HepG2 (cell line): ENCODE results near the gene SYNJ2. TPM values are rescaled to one million over a fixed set of nuclear protein-coding genes. Genes with fewer than 3 reads are reported as not detected.
A peak's percentile ranks its signal among the peaks of the same experiment; 100 is the strongest.

Source experiments
- CREM ChIP-seq, 2 experiments: sonication (generic) in 1 of 2; formaldehyde crosslinking in 1 of 2; IDR thresholded peaks; 2 replicates each; pipeline versions ENCODE4 v1.4.0 to v1.6.1; 2016 to 2020; ENCODE audit warnings: antibody characterized with exemption in 1 of 2, mild to moderate bottlenecking in 1 of 2, missing genetic modification reagents in 1 of 2
- FOSL1 ChIP-seq: sonication (generic); formaldehyde crosslinking; IDR thresholded peaks from 2 replicates; pipeline ENCODE4 v1.9.0; 2021; ENCODE audit warnings: missing genetic modification reagents, borderline replicate concordance
- GFI1 ChIP-seq: sonication (generic); formaldehyde crosslinking; IDR thresholded peaks from 2 replicates; pipeline ENCODE4 v1.5.0; 2020; ENCODE audit warnings: missing genetic modification reagents, mild to moderate bottlenecking, borderline replicate concordance
- KAT8 ChIP-seq: IDR thresholded peaks from 2 replicates; pipeline ENCODE4 v1.6.1; 2016; ENCODE audit warnings: missing genetic modification reagents, missing compliant biosample characterization
- MXI1 ChIP-seq: IDR thresholded peaks from 3 replicates; pipeline ENCODE4 v1.6.1; 2012; ENCODE audit warnings: low read depth, low read length, inconsistent platforms, borderline replicate concordance
- NR2F1 ChIP-seq, 2 experiments: fragments of 450-650 bp in 1 of 2; formaldehyde crosslinking in 1 of 2; IDR thresholded peaks; 2 replicates each; pipeline versions ENCODE4 v1.5.0 to v1.6.1; 2016 to 2020; ENCODE audit warnings: mild to moderate bottlenecking in 1 of 2, missing compliant biosample characterization in 1 of 2, missing genetic modification reagents in 1 of 2, moderate library complexity in 1 of 2
- RAD21 ChIP-seq: fragments of 450-650 bp; formaldehyde crosslinking; IDR thresholded peaks from 2 replicates; pipeline ENCODE4 v1.5.0; 2020; ENCODE audit warnings: mild to moderate bottlenecking
- SRSF4 ChIP-seq: fragments of 200-400 bp; formaldehyde crosslinking; IDR thresholded peaks from one replicate; pipeline ENCODE4 v1.6.1; 2018; ENCODE audit warnings: mild to moderate bottlenecking, low read depth, low read length, moderate library complexity; ENCODE audit not compliant: poor library complexity, severe bottlenecking
- ZNF3 ChIP-seq: IDR thresholded peaks from 2 replicates; pipeline ENCODE4 v1.7.0; 2017; ENCODE audit warnings: inconsistent platforms
- ZNF567 ChIP-seq: sonication (generic); formaldehyde crosslinking; IDR thresholded peaks from 2 replicates; pipeline ENCODE4 v1.8.1; 2023; ENCODE audit warnings: mild to moderate bottlenecking, missing genetic modification reagents, borderline replicate concordance
- ZNF615 ChIP-seq: sonication (generic); formaldehyde crosslinking; IDR thresholded peaks from 2 replicates; pipeline ENCODE4 v1.5.0; 2020; ENCODE audit warnings: mild to moderate bottlenecking, missing genetic modification reagents, borderline replicate concordance
- ZNF761 ChIP-seq: sonication (generic); formaldehyde crosslinking; conservative IDR thresholded peaks from 2 replicates; pipeline ENCODE4 v1.4.0; 2020; ENCODE audit warnings: mild to moderate bottlenecking, missing genetic modification reagents
- polyA plus RNA-seq, 8 experiments: library from polyadenylated mRNA; depleted of rRNA in 3 of 8; stranded (reverse) in 7 of 8; unstranded in 1 of 8; fragments of >200 nt; fragmentation: Illumina TruSeq in 4 of 8; extraction: Trizol in 4 of 8; gene quantifications; 2 replicates each; pipeline versions ENCODE4 v1.2.1 to v1.2.3, GENCODE V29; 2011 to 2016; ENCODE audit warnings: low read depth in 4 of 8, missing spikeins in 1 of 8, mixed read lengths in 1 of 8; ENCODE audit not compliant: insufficient read depth in 1 of 8
- total RNA-seq, 5 experiments: library from RNA; depleted of rRNA; stranded (reverse); fragments of >200 nt; fragmentation: Illumina TruSeq; extraction: Trizol; gene quantifications; 2 replicates each; pipeline ENCODE4 v1.2.3, GENCODE V29; 2016; ENCODE audit warnings: low read depth in 1 of 5
- TF ChIP-seq, protein P1 (sequence below), 2 experiments: fragments of 450-650 bp in 1 of 2; sonication (generic) in 1 of 2; formaldehyde crosslinking; IDR thresholded peaks; 2 replicates each; pipeline versions ENCODE4 v1.5.0 to v1.8.0; 2020 to 2022; ENCODE audit warnings: mild to moderate bottlenecking in 1 of 2, missing genetic modification reagents in 1 of 2
- TF ChIP-seq, protein P2 (sequence below): sonication (generic); formaldehyde crosslinking; IDR thresholded peaks from 2 replicates; pipeline ENCODE4 v1.5.1; 2020; ENCODE audit warnings: missing genetic modification reagents, mild to moderate bottlenecking, borderline replicate concordance
- TF ChIP-seq, protein P3 (sequence below): sonication (generic); formaldehyde crosslinking; IDR thresholded peaks from 2 replicates; pipeline ENCODE4 v1.4.0; 2020; ENCODE audit warnings: missing genetic modification reagents
- TF ChIP-seq, protein P4 (sequence below): sonication (generic); formaldehyde crosslinking; IDR thresholded peaks from 2 replicates; pipeline ENCODE4 v1.9.0; 2021; ENCODE audit warnings: mild to moderate bottlenecking, missing genetic modification reagents

The SYNJ2 gene
- total and polyA plus RNA-seq, 2 of the 13 experiments (the other 11 are each of a cell fraction or from before 2014, with no cell fraction given), result 39.1 to 57.6 TPM

DNA sequence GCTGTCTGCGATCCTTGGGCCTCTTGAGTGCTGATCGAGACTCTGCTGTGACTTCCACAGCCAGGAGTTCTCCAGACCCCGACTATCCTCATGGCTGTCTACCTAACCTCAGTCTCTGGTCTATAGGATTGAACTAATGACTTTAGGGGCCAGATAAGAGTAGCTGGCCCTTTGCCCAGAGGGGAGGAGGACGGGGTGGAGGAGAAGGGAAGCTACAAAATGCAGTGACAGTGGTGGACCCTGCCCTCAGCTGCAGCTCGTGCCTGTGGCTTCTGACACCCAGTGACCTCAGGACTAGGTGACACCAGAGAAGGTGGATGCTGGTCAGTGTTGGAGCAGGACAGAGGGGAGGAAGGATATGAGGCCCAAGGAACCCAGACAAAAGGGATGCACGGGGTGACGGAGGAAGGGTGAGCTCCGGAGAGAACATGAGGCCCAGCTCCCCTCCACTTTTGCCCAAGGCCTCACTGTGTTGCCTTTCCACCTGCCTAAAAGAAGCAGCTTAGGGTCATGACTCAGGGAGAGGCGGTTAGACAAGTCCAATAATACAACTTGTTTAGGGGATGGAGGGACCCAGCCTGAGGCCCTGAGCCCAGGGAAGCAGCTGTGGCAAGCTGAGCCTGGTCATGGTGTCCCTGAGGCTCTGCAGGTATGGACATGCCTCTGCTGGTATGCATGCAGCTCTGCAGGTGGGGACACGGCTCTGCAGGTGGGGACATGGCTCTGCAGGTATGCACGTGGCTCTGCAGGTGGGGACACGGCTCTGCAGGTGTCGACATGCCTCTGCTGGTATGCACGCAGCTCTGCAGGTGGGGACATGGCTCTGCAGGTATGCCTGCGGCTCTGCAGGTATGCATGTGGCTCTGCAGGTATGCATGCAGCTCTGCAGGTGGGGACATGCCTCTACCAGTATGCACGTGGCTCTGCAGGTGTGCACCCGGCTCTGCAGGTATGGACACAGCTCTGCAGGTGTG is 67.7 kb downstream of the SYNJ2 start (continued):
- TF ChIP-seq ZNF761 (CRISPR knock-in tag) (no peak; the same call in 1 of the 2 replicates), FOSL1 (CRISPR knock-in tag) (no peak), SRSF4 (no peak), RAD21 (CRISPR knock-in tag) (no peak; the same call in 1 of the 2 replicates), CREM (IDR thresholded peaks at IDR 0.05) (peak; percentile 46; the same call in 1 of the 2 replicates), CREM (CRISPR knock-in tag; IDR thresholded peaks at IDR 0.05) (no peak), ZNF615 (CRISPR knock-in tag) (no peak), ZNF567 (no peak), MXI1 (peak; percentile 57; the same call in 1 of the 3 replicates), KAT8 (0 out of 2 replicates have a peak, but pooled peaks have one; percentile 21), GFI1 (CRISPR knock-in tag) (peak; percentile 71; the same call in 1 of the 2 replicates), ZNF3 (no peak), NR2F1 (CRISPR knock-in tag; IDR thresholded peaks at IDR 0.05) (peak; percentile 72 to 78; a peak in 3 of 4 replicates)
- TF ChIP-seq, protein P1, sequence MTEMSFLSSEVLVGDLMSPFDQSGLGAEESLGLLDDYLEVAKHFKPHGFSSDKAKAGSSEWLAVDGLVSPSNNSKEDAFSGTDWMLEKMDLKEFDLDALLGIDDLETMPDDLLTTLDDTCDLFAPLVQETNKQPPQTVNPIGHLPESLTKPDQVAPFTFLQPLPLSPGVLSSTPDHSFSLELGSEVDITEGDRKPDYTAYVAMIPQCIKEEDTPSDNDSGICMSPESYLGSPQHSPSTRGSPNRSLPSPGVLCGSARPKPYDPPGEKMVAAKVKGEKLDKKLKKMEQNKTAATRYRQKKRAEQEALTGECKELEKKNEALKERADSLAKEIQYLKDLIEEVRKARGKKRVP (CRISPR knock-in tag; IDR thresholded peaks at IDR 0.05), result no peak
- TF ChIP-seq, protein P2, sequence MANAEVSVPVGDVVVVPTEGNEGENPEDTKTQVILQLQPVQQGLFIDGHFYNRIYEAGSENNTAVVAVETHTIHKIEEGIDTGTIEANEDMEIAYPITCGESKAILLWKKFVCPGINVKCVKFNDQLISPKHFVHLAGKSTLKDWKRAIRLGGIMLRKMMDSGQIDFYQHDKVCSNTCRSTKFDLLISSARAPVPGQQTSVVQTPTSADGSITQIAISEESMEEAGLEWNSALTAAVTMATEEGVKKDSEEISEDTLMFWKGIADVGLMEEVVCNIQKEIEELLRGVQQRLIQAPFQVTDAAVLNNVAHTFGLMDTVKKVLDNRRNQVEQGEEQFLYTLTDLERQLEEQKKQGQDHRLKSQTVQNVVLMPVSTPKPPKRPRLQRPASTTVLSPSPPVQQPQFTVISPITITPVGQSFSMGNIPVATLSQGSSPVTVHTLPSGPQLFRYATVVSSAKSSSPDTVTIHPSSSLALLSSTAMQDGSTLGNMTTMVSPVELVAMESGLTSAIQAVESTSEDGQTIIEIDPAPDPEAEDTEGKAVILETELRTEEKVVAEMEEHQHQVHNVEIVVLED, result no peak
- TF ChIP-seq, protein P3, sequence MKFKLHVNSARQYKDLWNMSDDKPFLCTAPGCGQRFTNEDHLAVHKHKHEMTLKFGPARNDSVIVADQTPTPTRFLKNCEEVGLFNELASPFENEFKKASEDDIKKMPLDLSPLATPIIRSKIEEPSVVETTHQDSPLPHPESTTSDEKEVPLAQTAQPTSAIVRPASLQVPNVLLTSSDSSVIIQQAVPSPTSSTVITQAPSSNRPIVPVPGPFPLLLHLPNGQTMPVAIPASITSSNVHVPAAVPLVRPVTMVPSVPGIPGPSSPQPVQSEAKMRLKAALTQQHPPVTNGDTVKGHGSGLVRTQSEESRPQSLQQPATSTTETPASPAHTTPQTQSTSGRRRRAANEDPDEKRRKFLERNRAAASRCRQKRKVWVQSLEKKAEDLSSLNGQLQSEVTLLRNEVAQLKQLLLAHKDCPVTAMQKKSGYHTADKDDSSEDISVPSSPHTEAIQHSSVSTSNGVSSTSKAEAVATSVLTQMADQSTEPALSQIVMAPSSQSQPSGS (CRISPR knock-in tag), result peak; percentile 41; the same call in 1 of the 2 replicates
- TF ChIP-seq, protein P4, sequence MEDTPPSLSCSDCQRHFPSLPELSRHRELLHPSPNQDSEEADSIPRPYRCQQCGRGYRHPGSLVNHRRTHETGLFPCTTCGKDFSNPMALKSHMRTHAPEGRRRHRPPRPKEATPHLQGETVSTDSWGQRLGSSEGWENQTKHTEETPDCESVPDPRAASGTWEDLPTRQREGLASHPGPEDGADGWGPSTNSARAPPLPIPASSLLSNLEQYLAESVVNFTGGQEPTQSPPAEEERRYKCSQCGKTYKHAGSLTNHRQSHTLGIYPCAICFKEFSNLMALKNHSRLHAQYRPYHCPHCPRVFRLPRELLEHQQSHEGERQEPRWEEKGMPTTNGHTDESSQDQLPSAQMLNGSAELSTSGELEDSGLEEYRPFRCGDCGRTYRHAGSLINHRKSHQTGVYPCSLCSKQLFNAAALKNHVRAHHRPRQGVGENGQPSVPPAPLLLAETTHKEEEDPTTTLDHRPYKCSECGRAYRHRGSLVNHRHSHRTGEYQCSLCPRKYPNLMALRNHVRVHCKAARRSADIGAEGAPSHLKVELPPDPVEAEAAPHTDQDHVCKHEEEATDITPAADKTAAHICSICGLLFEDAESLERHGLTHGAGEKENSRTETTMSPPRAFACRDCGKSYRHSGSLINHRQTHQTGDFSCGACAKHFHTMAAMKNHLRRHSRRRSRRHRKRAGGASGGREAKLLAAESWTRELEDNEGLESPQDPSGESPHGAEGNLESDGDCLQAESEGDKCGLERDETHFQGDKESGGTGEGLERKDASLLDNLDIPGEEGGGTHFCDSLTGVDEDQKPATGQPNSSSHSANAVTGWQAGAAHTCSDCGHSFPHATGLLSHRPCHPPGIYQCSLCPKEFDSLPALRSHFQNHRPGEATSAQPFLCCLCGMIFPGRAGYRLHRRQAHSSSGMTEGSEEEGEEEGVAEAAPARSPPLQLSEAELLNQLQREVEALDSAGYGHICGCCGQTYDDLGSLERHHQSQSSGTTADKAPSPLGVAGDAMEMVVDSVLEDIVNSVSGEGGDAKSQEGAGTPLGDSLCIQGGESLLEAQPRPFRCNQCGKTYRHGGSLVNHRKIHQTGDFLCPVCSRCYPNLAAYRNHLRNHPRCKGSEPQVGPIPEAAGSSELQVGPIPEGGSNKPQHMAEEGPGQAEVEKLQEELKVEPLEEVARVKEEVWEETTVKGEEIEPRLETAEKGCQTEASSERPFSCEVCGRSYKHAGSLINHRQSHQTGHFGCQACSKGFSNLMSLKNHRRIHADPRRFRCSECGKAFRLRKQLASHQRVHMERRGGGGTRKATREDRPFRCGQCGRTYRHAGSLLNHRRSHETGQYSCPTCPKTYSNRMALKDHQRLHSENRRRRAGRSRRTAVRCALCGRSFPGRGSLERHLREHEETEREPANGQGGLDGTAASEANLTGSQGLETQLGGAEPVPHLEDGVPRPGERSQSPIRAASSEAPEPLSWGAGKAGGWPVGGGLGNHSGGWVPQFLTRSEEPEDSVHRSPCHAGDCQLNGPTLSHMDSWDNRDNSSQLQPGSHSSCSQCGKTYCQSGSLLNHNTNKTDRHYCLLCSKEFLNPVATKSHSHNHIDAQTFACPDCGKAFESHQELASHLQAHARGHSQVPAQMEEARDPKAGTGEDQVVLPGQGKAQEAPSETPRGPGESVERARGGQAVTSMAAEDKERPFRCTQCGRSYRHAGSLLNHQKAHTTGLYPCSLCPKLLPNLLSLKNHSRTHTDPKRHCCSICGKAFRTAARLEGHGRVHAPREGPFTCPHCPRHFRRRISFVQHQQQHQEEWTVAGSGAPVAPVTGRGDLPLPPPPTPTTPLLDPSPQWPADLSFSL, result no peak
